ENCODE data around the gene PRR12.
A peak's percentile ranks its signal among the peaks of the same experiment; 100 is the strongest.

PRR12 gene

GRCh38 chr19:49665036-49665350 lies 74.0 kb downstream of the PRR12 start:
- peaks cover 56% of the 10 kb centered on the region for H3K79me2 ChIP-seq (ENCODE audit: insufficient read depth, low read length)
- TF ChIP-seq EZH2 (IDR thresholded peaks at IDR 0.05; ENCODE audit: borderline replicate concordance, low read depth, low read length, severe bottlenecking): no peak
- TF ChIP-seq, protein P1, sequence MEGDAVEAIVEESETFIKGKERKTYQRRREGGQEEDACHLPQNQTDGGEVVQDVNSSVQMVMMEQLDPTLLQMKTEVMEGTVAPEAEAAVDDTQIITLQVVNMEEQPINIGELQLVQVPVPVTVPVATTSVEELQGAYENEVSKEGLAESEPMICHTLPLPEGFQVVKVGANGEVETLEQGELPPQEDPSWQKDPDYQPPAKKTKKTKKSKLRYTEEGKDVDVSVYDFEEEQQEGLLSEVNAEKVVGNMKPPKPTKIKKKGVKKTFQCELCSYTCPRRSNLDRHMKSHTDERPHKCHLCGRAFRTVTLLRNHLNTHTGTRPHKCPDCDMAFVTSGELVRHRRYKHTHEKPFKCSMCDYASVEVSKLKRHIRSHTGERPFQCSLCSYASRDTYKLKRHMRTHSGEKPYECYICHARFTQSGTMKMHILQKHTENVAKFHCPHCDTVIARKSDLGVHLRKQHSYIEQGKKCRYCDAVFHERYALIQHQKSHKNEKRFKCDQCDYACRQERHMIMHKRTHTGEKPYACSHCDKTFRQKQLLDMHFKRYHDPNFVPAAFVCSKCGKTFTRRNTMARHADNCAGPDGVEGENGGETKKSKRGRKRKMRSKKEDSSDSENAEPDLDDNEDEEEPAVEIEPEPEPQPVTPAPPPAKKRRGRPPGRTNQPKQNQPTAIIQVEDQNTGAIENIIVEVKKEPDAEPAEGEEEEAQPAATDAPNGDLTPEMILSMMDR (IDR thresholded peaks at IDR 0.05; ENCODE audit: borderline replicate concordance, extremely low read depth, low read length, poor library complexity, severe bottlenecking): no peak
- peaks cover 31% of the 10 kb centered on the region for H4K20me1 ChIP-seq (ENCODE audit: insufficient read depth, low read length)
- DNase-seq: no peak
- no peaks in the 10 kb centered on the region for H3K27me3 ChIP-seq (ENCODE audit: insufficient read depth, low read length, poor library complexity)
- H3K9me3 ChIP-seq (ENCODE audit: insufficient read depth, low read length, severe bottlenecking): no peaks in the 10 kb centered on the region
- peaks cover 47% of the 10 kb centered on the region for H3K36me3 ChIP-seq (ENCODE audit: insufficient read depth, low read length)
- H3K4me2 ChIP-seq (ENCODE audit: insufficient read depth, low read length): peak overlapping the region; percentile 94
- peak overlapping the region; percentile 53 to 81 for H3K4me3 ChIP-seq (ENCODE audit: low read depth in 1 of 2, low read length in 2 of 2)
- H2AFZ ChIP-seq (ENCODE audit: low read depth, low read length): peak overlapping the region; percentile 82
- H3K9ac ChIP-seq (ENCODE audit: low read depth, low read length): peak overlapping the region; percentile 72
- peaks cover 36% of the 10 kb centered on the region for H3K4me1 ChIP-seq (ENCODE audit: insufficient read depth, low read length)
- H3K27ac ChIP-seq (ENCODE audit: low read length): peak overlapping the region; percentile 76
- ATAC-seq (ENCODE audit: insufficient read depth, low read depth): no peak

DNA sequence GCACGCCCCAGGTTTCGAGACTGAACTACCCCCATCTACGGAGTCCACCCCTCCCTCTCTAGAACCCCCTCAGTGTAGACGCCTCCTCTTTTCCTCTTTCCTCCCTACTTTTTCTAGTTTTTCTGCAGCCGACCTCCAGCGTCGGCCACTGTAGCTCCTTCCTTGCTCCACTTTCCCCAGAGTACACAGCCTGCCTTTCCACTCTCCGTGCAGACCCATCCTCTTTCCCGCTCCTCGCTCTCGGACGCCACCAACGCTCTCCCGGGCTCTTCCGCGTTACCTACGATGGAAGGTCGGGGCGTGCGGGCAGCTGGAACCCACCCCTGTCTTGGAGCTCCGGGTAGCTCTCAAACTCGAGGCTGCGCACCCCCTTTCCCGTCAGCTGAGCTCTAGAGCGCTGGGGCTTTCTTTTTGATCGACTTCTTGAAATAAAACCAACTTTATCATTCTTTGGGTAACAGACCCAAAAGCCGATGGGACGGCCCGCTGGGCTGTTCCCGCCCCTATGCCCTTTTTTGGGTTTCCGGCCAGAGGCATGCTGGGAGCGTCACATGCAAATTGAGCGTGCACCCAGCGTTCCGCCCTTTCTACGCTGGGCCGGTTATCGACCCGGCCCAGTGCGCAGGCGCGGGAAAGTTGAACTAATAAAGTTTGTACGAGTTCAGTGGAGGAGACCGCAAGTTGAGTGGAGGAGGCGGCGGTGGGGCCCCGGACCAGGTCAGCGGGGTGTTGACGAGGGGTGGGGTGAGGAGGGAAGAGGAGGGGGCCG lies 74.6 kb downstream of the PRR12 start, which contains the start of the genes BCL2L12 and IRF3:
BCL2L12 (plus strand) TSS at position 583 of the 769 bp plus-strand sequence. CDS start 760 bp downstream, outside the sequence.
IRF3 (minus strand) TSS at position 507 of the 769 bp plus-strand sequence. CDS start 1,019 bp downstream, outside the sequence.
- Histone ChIP-seq H3K4me1 (ENCODE audit: insufficient read depth, low read length) (peaks cover 36% of the 10 kb centered on the region), H3K27ac (ENCODE audit: low read length) (peak within 1 kb of the TSS; percentile 76), H2AFZ (ENCODE audit: low read depth, low read length) (peak within 1 kb of the TSS; percentile 82), H3K9me3 (ENCODE audit: insufficient read depth, low read length, severe bottlenecking) (no peaks in the 10 kb centered on the region), H3K9ac (ENCODE audit: low read depth, low read length) (peak within 1 kb of the TSS; percentile 72), H3K4me2 (ENCODE audit: insufficient read depth, low read length) (peak within 1 kb of the TSS; percentile 94), H4K20me1 (ENCODE audit: insufficient read depth, low read length) (peaks cover 27% of the 10 kb centered on the region), H3K27me3 (ENCODE audit: insufficient read depth, low read length, poor library complexity) (no peaks in the 10 kb centered on the region), H3K36me3 (ENCODE audit: insufficient read depth, low read length) (peaks cover 46% of the 10 kb centered on the region), H3K79me2 (ENCODE audit: insufficient read depth, low read length) (peaks cover 56% of the 10 kb centered on the region), H3K4me3 (ENCODE audit: low read depth in 1 of 2, low read length in 2 of 2) (peak within 1 kb of the TSS; percentile 53 to 81)
- TF ChIP-seq, protein P1 (IDR thresholded peaks at IDR 0.05; ENCODE audit: borderline replicate concordance, extremely low read depth, low read length, poor library complexity, severe bottlenecking): peak; percentile 13
- no peak for TF ChIP-seq EZH2 (IDR thresholded peaks at IDR 0.05; ENCODE audit: borderline replicate concordance, low read depth, low read length, severe bottlenecking)
- ATAC-seq (ENCODE audit: insufficient read depth, low read depth): peak; percentile 86
- DNase-seq: peak; percentile 98

DNA sequence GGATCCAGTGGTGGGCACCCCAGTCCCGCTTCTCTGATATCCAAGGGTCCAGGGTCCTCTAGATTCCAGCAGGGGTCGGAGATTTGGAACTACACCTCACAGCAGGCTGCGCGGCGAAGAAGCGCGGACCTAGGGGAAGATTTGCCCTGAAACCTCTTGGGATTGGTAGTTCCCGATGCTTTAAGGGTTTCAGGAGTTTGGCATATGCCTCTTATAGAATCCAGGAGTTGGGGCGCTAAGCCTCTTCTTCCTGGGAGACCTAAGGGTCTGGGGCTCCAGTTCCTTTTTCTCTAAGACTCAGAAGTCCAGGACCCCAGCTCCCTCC lies 75.1 kb downstream of the PRR12 start:
- peak overlapping the region; percentile 72 for H3K9ac ChIP-seq (ENCODE audit: low read depth, low read length)
- peak overlapping the region; percentile 53 to 81 for H3K4me3 ChIP-seq (ENCODE audit: low read depth in 1 of 2, low read length in 2 of 2)
- peak overlapping the region; percentile 94 for H3K4me2 ChIP-seq (ENCODE audit: insufficient read depth, low read length)
- peaks cover 56% of the 10 kb centered on the region for H3K79me2 ChIP-seq (ENCODE audit: insufficient read depth, low read length)
- ATAC-seq (ENCODE audit: insufficient read depth, low read depth) (peak; percentile 27; the same call in 2 of the 3 replicates), DNase-seq (no peak)
- peaks cover 42% of the 10 kb centered on the region for H3K36me3 ChIP-seq (ENCODE audit: insufficient read depth, low read length)
- no peaks in the 10 kb centered on the region for H3K27me3 ChIP-seq (ENCODE audit: insufficient read depth, low read length, poor library complexity)
- peaks cover 36% of the 10 kb centered on the region for H3K4me1 ChIP-seq (ENCODE audit: insufficient read depth, low read length)
- H3K9me3 ChIP-seq (ENCODE audit: insufficient read depth, low read length, severe bottlenecking): no peaks in the 10 kb centered on the region
- H2AFZ ChIP-seq (ENCODE audit: low read depth, low read length): peak overlapping the region; percentile 82
- H3K27ac ChIP-seq (ENCODE audit: low read length): peak overlapping the region; percentile 76
- peaks cover 23% of the 10 kb centered on the region for H4K20me1 ChIP-seq (ENCODE audit: insufficient read depth, low read length)
- no peak for TF ChIP-seq EZH2 (IDR thresholded peaks at IDR 0.05; ENCODE audit: borderline replicate concordance, low read depth, low read length, severe bottlenecking)
- TF ChIP-seq, protein P1 (IDR thresholded peaks at IDR 0.05; ENCODE audit: borderline replicate concordance, extremely low read depth, low read length, poor library complexity, severe bottlenecking): peak; percentile 37
